Epidermal melanocyte (primary cell): ENCODE measurements around the gene SAFB.
"Not testable (repeated sequence)": the region's sequence is repeated elsewhere in the genome, so short reads cannot be mapped to it uniquely, and the experiment has no call there.

Source experiments
- DNase-seq: peaks from one replicate; pipeline ENCODE4 v3.0.0; 2011; ENCODE audit warnings: low spot score; ENCODE audit not compliant: insufficient read length

SAFB gene

GRCh38 chr19:5594521-5594950 lies 28.3 kb upstream of the SAFB start:
- DNase-seq, result no peak

GRCh38 chr19:5595129-5595528 lies 27.8 kb upstream of the SAFB start:
- DNase-seq, result no peak

- no peak for DNase-seq
Observed at GRCh38 chr19:5595745-5596144, 27.1 kb upstream of the SAFB start.

- DNase-seq, result no peak
Observed at GRCh38 chr19:5600797-5601196, 22.1 kb upstream of the SAFB start.

- DNase-seq, result no peak
Observed at GRCh38 chr19:5603626-5604025, 19.3 kb upstream of the SAFB start.

- DNase-seq, result no peak
Observed at GRCh38 chr19:5605362-5605761, 17.5 kb upstream of the SAFB start.

GRCh38 chr19:5607318-5608275 lies 15.3 kb upstream of the SAFB start:
- DNase-seq, result no peak

- DNase-seq, result no peak
Observed at GRCh38 chr19:5608291-5608690, 14.6 kb upstream of the SAFB start.

- not testable (repeated sequence) for DNase-seq
Observed at GRCh38 chr19:5608766-5609165, 14.1 kb upstream of the SAFB start.

- DNase-seq, result no peak
Observed at GRCh38 chr19:5609881-5610448, 12.9 kb upstream of the SAFB start.

GRCh38 chr19:5612891-5613865 lies 9.7 kb upstream of the SAFB start:
- no peak for DNase-seq

GRCh38 chr19:5615756-5616327 lies 7.0 kb upstream of the SAFB start:
- no peak for DNase-seq

GRCh38 chr19:5617080-5617479 lies 5.8 kb upstream of the SAFB start:
- DNase-seq, result peak; percentile 58

- no peak for DNase-seq
Observed at GRCh38 chr19:5618591-5618990, 4.3 kb upstream of the SAFB start.

GRCh38 chr19:5619946-5620345 lies 2.9 kb upstream of the SAFB start:
- no peak for DNase-seq

GRCh38 chr19:5621311-5621944 lies 1.5 kb upstream of the SAFB start:
- no peak for DNase-seq

- DNase-seq, result no peak
Observed at GRCh38 chr19:5621945-5622464, 878 bp upstream of the SAFB start.

- no peak for DNase-seq
Observed at GRCh38 chr19:5623397-5624017, 624 bp downstream of the SAFB start.

GRCh38 chr19:5624018-5624663 lies 1.3 kb downstream of the SAFB start:
- DNase-seq, result no peak
